Lower leg skin (tissue), 4 donors: ENCODE data around the gene SRRM4. TPM values are rescaled to one million over a fixed set of nuclear protein-coding genes. Genes with fewer than 3 reads are reported as not detected.

Experiments
- DNase-seq, 2 donors: peaks; one replicate each; pipeline ENCODE4 v3.0.0-alpha.2; 2019; ENCODE audit warnings: low spot score in 2 of 2
- H3K4me3 ChIP-seq: fragments of 200-600 bp; sonication (generic); 2 replicates; pipeline ENCODE4 v1.5.1; 2017; ENCODE audit warnings: mild to moderate bottlenecking, low read depth; ENCODE audit not compliant: poor library complexity, severe bottlenecking
- CTCF ChIP-seq, 3 donors: fragments of 450-650 bp; IDR thresholded peaks; one replicate each; pipeline ENCODE4 v1.5.1; 2016; ENCODE audit warnings: antibody characterized with exemption in 3 of 3, mild to moderate bottlenecking in 3 of 3, moderate library complexity in 2 of 3
- POLR2A ChIP-seq, 2 donors: fragments of 450-650 bp; IDR thresholded peaks; one replicate each; pipeline ENCODE4 v1.6.1; 2016 to 2017; ENCODE audit warnings: antibody characterized with exemption in 2 of 2, mild to moderate bottlenecking in 1 of 2, moderate library complexity in 1 of 2
- WGBS, 2 donors: methylation state at CpG; one replicate each; pipeline ENCODE4 v1.1.5; 2018; 5-methylcytosine and 5-hydroxymethylcytosine counted together
- intact Hi-C: fragments of 100-400 bp; cut with DNase I; formaldehyde crosslinking; loops from one replicate; pipeline ENCODE4 v1.15.0; 2023; ENCODE audit warnings: low total_unique reads
- total RNA-seq, 4 donors: library from RNA; depleted of rRNA; stranded (reverse); fragments of >200 nt; gene quantifications; one replicate each; pipeline ENCODE4 v1.1.0, GENCODE V29; 2016

SRRM4 gene
- total RNA-seq, 4 donors from 2014 or later, result 0.03 TPM; not detected in 3

- 79% methylated on average over 10 of the region's 10 CpGs for WGBS, 2 donors
- H3K4me3 ChIP-seq, result no peak overlapping the region
- intact Hi-C loops, result no loop called here
Measured at GRCh38 chr12:119088685-119089379, 107.5 kb downstream of the SRRM4 start.

DNA sequence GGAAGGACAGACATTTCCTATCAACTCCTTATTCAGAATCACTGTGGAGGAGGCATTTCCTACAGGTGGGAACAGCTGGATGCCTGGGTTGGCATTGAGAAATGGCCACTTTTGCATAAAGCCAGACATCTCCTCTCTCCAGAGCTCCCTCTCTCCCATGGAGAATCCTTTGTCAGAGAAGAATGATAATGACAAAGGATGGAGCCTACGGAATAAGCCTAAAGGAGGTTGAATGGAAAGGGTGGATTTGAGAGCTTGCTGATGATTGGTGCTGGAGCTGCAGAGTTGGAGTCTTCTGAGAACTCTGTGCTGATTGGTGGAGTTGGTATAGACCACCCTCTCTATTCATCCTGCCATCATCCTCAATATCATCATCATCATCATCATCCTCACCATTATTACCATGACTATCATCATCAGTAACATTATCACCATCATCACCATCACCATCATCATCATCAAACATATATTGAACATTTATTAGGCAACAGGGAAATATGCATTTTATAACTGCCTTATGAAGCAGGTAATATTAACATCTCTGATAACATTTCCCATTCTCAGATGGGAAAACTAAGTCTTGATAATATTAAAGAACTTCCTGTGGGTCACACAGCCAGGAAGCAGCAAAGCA, 108.2 kb downstream of the SRRM4 start:
- intact Hi-C loops, result no loop called here
- 14 to 41% methylated on average over 1 of the region's 1 CpG for WGBS, 2 donors
- TF ChIP-seq CTCF (IDR thresholded peaks at IDR 0.05) (no peak), POLR2A (IDR thresholded peaks at IDR 0.05) (no peak)
- H3K4me3 ChIP-seq, result no peak overlapping the region
- DNase-seq, result no peak

More at GRCh38 chr12:119088685-119089379, 107.5 kb downstream of the SRRM4 start:
- TF ChIP-seq CTCF (IDR thresholded peaks at IDR 0.05) (no peak), POLR2A (IDR thresholded peaks at IDR 0.05) (no peak)
- DNase-seq, result no peak

- no peak for DNase-seq
- intact Hi-C loops, result no loop called here
- no peak overlapping the region for H3K4me3 ChIP-seq
- no peak for TF ChIP-seq POLR2A (IDR thresholded peaks at IDR 0.05)
- no peak for TF ChIP-seq CTCF (IDR thresholded peaks at IDR 0.05)
- WGBS, 2 donors, result 63 to 92% methylated on average over 1 of the region's 1 CpG
Measured at GRCh38 chr12:119090276-119090675, 108.9 kb downstream of the SRRM4 start.

- intact Hi-C loops, result no loop called here
- peak in 1 of 2 donors; percentile 74 for DNase-seq
- TF ChIP-seq CTCF (IDR thresholded peaks at IDR 0.05), result no peak
- no peak for TF ChIP-seq POLR2A (IDR thresholded peaks at IDR 0.05)
- WGBS, 2 donors, result 14% methylated on average over 3 of the region's 3 CpGs
- H3K4me3 ChIP-seq, result no peak overlapping the region
Measured at GRCh38 chr12:119090865-119091264, 109.5 kb downstream of the SRRM4 start.

DNA sequence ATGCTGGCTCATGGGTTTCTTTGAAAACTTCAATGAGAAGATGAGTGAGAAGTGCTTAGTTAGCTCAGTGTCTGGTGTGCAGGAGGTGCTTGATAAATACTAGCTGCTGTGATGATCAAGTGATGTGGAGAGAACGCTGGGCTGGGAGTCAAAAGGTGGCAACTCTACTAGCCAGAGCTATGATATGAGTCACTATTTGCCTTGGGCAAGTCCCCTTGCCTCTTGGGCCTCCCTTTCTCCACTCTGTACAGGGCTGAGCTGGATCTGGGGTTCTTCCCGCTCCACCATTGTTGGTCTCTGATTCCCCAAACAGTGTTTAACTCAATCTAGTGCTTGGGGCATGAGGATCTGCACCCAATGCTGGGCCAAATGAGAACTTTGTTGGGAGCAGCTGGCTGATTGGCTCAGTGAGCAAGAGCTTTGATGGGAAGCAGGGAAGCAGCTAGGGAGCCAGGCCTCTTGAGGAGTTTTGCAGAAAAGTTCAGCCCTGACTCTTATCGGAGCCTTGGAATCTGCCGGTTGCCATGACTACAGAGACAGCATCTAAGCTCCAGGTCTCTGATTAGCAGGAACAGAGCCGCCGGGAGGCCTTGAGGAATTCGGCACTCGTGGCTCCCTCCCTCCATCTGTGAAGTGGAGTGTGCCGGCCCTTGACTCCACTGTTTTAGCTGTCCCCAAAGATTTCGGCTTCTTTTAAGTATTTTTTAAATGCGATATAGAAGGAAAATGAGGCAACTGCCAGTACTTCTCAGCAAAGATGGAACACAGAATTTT, 115.3 kb downstream of the SRRM4 start:
- no peak overlapping the region for H3K4me3 ChIP-seq
- 46 to 47% methylated on average over 11 of the region's 11 CpGs for WGBS, 2 donors
- DNase-seq, result no peak
- TF ChIP-seq CTCF (IDR thresholded peaks at IDR 0.05) (no peak), POLR2A (IDR thresholded peaks at IDR 0.05) (no peak)
- intact Hi-C loops, result no loop called here
